ENCODE results near the gene LPGAT1.
"Not testable (repeated sequence)": the region's sequence is repeated elsewhere in the genome, so short reads cannot be mapped to it uniquely, and the experiment has no call there.

The LPGAT1 gene

GRCh38 chr1:211705467-211706091 lies 125.0 kb downstream of the LPGAT1 start:
- no peak for DNase-seq (ENCODE audit: low read depth in 2 of 2)

DNA sequence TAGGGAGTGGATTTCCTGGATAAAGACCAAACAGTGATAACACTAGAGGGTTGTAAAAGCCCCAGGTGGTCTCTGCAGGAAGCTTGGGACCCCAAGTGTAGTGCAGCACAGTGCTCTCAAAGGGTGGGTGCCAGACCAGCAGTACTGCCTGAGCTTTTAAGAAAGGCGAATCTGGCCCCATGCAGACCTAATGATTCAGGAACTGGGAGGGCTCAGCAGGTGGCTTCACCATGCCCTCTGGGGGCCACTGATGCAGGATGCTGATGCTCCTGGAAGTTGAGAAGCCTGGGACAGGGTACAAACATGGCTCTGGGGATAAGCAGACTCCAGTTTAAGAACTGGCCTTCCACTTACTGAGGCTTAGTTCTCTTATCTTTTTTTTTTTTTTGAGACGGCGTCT lies 126.0 kb downstream of the LPGAT1 start:
- no peak for DNase-seq (ENCODE audit: low read depth in 2 of 2)

DNA sequence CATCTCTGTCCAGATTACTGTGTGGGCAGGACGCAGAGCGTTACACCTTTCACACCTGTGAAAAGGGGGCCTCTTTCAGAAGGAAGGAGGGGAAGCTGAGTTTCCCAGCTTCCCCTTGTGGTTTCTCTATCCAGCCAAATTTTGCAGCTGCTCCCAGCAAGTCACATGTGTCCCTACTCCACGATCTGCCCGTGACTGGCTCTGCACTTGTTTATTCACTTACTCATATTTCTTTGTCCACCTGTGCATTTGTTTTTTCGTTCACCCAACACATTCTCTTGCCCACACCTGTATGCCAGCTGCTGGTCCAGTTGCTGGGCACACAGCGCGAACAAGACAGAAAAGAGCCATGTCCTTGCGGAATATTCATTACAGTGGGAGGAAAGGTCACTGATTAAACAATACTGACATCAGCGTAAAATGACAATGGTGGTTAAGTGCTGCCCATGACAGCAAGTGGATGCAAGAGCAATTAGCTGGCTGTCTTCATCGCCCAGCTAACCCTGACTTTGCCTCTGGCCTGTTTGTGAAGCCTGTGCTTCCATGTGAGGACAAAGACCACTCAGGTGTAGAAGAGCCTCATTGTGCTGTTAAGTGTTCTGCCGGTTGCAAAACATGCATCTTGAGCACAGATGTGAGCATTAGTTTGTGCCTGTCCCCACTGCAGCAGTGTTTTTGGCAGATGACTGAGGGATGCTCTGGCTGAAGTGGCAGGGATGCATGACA lies 126.6 kb downstream of the LPGAT1 start:
- DNase-seq (ENCODE audit: low read depth in 2 of 2), result no peak

DNA sequence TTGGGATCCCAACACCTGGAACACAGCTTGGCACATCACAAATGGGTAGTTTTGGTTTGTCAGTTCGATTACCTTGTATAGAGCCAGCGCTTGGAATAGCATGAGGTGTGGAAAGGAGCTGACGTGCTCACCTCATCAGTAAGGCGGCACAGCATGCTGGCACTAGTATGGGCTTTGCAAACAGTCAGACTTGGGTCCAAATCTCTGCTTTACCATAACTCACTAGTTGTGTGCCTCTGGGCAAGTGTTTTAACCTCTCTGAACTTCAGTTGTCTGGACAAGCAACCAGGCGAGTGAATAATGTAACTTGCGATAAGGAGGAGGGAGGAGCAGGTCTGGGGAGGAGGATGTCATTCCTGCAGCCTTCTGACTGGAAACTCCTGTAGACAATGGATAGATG lies 128.8 kb downstream of the LPGAT1 start:
- no peak for DNase-seq (ENCODE audit: low read depth in 2 of 2)

DNA sequence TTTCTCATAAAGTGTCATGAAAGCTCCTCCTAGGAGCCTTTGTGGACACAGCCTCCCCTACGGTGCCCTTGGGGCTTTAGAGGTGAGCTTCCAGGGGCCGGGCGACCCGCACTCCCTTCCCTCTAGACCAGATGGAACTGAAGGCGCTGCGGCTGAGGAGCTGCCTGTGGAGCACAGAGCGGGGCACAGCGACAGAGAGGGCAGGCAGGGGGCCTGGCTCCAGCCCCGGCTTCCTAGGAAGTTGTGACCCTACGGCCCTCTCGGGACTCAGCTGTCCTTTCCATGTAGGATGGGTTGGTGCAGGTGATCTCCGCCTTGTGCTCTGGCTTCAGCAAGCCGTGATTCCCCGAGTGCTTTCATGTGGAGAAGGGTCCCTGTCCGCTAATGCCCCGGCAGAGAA lies 131.5 kb downstream of the LPGAT1 start:
- no peak for DNase-seq (ENCODE audit: low read depth in 2 of 2)

- no peak for DNase-seq (ENCODE audit: low read depth in 2 of 2)
Measured at GRCh38 chr1:211698161-211699026, 132.2 kb downstream of the LPGAT1 start.

DNA sequence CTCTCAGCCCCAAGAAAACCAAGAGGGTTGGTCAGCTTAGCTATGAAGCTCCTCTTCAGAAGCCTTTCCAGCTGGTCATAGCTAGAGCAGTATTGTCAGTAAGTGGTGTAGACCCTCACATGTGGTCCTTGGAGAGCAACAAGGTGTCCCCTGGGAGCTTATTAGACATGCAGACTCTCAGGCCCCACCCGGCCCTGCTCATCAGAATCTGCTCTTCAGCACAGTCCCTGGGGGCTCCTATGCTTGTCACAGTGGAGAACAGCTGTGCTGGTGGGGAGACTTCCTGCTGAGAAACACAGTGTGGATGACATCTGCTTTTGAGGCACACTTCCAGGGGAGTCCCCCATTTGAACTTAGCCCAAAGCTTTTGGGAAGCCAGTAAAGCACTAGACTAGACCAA lies 133.2 kb downstream of the LPGAT1 start:
- DNase-seq (ENCODE audit: low read depth in 2 of 2), result no peak

- DNase-seq (ENCODE audit: low read depth in 2 of 2), result no peak
Measured at GRCh38 chr1:211695135-211695816, 135.3 kb downstream of the LPGAT1 start.

DNA sequence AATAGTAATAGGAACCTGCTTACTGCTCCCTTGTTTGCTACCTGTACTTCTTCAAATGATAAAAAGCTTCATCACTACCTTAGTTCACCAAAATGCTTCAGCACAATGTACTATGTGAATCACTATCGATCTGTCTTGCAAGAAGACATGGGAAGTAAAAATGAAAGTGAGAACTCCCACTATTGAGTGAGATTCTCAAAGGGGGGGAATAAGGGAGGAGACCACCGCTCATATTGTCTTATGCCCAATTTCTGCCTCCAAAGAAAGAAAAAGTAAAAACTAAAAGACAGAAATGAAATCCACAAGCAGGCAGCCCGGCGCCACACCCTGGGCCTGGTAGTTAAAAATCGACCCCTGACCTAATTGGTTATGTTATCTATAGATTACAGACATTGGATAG lies 136.7 kb downstream of the LPGAT1 start:
- not testable (repeated sequence) for DNase-seq (ENCODE audit: low read depth in 2 of 2)
